GM12801 (cell line): ENCODE data around the gene AFAP1.

Experiments used
- TF ChIP-seq, protein P1 (sequence below): IDR thresholded peaks from one replicate; pipeline ENCODE4 v1.5.1; 2011; ENCODE audit warnings: control low read depth; ENCODE audit not compliant: insufficient read length; ENCODE audit errors: extremely low read depth

Gene AFAP1

DNA sequence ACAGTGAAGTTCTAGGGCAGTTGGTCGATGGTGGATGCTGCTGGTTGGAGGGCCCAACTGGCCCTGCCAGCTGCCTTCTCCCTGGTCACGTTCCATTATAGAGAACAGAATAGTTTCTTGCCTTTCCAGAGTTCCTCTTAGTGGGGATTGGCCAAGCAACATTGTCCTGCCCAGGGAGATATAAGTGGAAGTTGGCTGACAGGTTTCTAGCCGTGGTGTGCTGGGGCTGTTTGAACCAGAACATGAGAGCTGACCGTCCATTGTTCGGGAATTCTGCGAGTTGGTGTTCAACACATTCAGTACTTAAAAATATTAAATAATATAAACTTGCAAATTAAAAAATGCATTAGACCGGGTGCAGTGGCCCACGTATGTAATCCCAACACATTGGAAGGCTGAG lies 3.5 kb upstream of the AFAP1 start:
- TF ChIP-seq, protein P1, sequence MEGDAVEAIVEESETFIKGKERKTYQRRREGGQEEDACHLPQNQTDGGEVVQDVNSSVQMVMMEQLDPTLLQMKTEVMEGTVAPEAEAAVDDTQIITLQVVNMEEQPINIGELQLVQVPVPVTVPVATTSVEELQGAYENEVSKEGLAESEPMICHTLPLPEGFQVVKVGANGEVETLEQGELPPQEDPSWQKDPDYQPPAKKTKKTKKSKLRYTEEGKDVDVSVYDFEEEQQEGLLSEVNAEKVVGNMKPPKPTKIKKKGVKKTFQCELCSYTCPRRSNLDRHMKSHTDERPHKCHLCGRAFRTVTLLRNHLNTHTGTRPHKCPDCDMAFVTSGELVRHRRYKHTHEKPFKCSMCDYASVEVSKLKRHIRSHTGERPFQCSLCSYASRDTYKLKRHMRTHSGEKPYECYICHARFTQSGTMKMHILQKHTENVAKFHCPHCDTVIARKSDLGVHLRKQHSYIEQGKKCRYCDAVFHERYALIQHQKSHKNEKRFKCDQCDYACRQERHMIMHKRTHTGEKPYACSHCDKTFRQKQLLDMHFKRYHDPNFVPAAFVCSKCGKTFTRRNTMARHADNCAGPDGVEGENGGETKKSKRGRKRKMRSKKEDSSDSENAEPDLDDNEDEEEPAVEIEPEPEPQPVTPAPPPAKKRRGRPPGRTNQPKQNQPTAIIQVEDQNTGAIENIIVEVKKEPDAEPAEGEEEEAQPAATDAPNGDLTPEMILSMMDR, result no peak

DNA sequence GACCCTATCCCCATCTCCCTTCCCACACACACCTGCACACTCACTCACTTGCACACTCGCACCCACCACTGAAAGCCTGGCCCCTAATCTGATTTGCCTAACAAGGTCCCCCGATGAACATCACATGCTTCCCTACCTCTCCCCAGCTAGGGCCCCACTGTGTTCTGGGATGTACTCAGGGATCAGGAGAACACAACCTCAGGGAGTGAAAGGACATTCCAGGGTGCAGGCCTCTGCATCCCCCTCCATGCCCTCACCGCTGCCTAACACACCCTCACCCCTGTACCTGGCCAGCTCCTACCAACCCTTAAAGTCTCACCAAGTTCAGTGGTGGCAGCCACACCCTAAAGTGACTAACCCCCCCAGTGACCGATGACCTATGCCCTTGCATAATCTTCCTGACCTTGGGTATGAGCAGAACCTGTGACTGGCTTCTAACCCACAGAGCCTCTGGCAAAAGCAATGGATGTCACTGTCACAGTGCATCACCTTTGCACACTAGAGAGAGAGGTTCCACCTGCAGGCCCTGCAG lies 2.4 kb upstream of the AFAP1 start:
- TF ChIP-seq, protein P1, result no peak

DNA sequence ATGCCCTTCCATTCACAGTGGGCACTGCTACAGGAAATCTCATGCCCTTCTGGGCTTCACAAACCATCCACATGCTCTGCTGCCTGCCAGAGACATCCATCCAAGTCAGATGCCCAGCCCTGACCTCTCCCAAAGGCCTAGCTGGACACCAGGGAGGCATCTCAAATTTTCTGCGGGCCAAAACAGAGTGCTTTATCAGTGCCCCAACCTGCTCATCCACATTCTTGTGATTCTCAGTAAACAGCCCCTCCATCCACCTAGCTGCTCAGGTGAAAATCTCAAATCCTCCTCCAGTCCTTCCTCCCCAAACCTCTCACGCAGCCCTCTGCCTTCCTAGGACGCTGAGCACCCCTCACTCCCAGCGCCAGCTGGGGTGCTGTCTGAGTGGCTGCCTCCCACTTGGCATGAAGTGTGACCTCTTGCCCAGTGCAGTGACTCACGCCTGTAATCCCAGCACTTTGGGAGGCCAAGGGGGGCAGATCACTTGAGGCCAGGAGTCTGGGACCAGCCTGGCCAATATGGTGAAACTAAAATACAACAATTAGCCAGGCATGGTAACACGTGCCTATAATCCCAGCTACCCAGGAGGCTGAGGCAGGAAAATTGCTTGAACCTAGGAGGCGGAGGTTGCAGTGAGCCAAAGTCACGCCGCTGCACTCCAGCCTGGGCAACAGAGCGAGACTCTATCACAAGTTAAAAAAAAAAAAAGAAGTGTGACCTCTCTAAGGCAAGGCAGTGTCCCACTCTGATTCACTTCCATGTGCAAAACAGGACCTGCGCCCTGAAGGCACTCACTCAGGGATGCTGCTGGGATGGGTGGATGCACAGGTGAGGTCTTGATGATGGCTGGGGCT lies 1.7 kb upstream of the AFAP1 start:
- TF ChIP-seq, protein P1, result no peak

DNA sequence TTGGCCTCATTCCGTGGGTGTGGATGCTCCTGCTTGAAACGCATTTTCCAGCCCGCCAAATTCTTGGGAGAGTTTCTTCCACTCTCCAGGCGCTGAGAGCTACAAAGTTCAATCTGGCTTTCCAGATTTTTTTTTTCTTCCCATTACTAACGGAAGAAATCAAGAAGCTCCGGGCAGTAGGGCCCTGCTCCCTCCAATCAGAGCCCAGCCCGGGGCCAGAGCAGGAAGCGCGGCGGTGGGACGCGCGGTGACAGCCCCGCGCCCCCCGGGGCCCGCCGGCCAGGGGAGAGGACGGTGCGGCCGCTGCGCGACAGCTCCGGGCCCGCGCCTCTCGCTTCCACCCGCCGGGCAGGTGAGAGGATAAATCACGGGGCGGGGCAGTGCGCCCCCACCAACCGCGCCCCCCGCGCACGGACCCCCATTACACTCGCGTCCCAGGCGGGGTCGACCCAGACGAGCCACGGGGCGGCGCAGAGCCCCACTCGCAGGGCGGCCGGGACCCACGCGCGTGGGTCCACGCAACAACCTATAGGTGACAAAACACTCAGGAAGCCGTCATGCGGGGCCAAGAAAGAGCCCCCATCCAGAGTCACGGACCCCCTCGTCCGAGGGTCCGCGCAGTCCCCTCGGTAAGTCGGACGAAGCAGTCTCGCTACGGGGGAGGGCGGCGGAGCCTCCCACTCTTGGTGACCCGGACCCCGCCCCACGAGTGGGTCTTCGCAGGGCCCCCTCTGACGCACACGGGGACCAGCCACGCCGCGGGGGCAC lies 868 bp downstream of the AFAP1 start:
- TF ChIP-seq, protein P1, result no peak

DNA sequence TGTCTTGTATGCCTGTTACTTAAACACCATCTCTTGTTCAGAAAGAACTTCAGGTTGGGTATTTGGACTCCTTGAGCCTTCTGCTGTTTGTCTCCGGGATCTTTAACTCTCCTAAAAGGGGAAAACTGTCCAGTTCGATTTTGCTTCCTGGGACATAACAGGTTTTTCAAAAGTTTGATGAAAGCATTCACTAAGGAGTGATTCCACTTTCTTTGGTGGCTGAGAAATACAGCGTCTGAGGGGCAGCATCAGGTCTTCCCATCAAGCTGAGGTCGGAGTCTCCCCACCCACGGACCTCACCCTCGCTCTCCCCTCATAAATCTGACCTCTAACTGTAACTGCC lies 1.4 kb downstream of the AFAP1 start:
- TF ChIP-seq, protein P1, result no peak

DNA sequence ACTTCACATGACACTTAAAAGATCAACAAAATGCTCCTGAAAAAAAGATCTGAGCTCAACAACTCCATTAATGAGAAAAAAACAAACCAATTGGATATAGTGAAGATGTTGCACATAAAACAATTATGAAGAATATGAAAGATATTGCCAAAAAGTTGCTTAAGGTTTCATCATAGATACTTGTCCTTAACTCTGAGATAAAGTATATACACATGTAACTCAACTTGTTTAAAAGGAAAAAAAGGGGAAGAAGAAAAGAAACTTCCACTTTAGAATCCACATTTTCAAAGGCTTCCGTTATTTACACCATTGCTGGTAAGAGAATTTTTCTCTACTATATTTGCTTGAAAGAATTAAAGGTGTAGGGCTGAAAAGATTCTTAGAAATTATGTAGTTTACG lies 2.7 kb downstream of the AFAP1 start:
- TF ChIP-seq, protein P1, result no peak
